GM23338 (cell line): ENCODE data around the gene DLG2.

ENCODE experiments used
- CREB1 ChIP-seq: fragments of 250-450 bp; sonication (Bioruptor Pico); IDR thresholded peaks from 2 replicates; pipeline ENCODE4 v1.5.0; 2020; ENCODE audit warnings: low read depth, mild to moderate bottlenecking, moderate library complexity
- CTCF ChIP-seq, 2 experiments: fragments of 200-600 bp in 1 of 2; sonication (generic) in 1 of 2; conservative IDR thresholded peaks; 2 replicates each; pipeline versions ENCODE4 v1.5.1 to v1.6.1; 2016 to 2017; ENCODE audit warnings: antibody characterized with exemption in 2 of 2, low read depth in 2 of 2, mild to moderate bottlenecking in 2 of 2, moderate library complexity in 1 of 2
- EZH2 ChIP-seq: fragments of 200-600 bp; sonication (generic); IDR thresholded peaks from one replicate; pipeline ENCODE4 v1.8.0; 2017; ENCODE audit warnings: antibody characterized with exemption, mild to moderate bottlenecking, low read depth; ENCODE audit not compliant: unreplicated experiment
- POLR2AphosphoS5 ChIP-seq: IDR thresholded peaks from 2 replicates; pipeline ENCODE4 v1.6.1; 2016; ENCODE audit warnings: antibody characterized with exemption, low read depth
- REST ChIP-seq: IDR thresholded peaks from one replicate; pipeline ENCODE4 v1.6.1; 2018; ENCODE audit warnings: antibody characterized with exemption; ENCODE audit not compliant: unreplicated experiment

DNA sequence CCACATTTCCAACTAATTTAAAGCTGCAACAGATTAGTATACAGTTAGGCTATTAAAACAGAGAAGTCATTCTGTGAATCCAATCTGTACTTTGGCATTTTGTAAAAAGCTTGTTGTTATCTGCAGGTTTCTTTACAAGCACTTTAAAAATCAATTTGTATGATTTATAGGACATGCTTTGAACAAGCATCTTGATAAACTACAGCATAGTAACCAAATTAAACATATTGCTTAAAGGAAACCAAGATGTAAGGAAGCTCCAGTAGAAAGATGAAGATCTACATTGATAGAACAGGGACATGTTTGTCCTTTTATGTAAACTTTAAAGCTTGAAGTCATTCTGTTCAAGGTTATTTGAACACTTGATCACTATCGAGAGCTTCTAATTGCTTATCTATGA lies 1842.7 kb downstream of the DLG2 start:
- TF ChIP-seq POLR2AphosphoS5 (no peak), CTCF (conservative IDR thresholded peaks at IDR 0.05; ENCODE audit: low read depth in 2 of 2) (no peak), EZH2 (no peak), CREB1 (CRISPR knock-in tag) (no peak), REST (no peak)
